Loucy (cell line): Measurements from ENCODE around the gene ARHGAP40.

Source experiments
- EZH2phosphoT487 ChIP-seq: fragments of 200-600 bp; IDR thresholded peaks from 2 replicates; pipeline ENCODE4 v1.6.1; 2018; ENCODE audit warnings: antibody characterized with exemption, mild to moderate bottlenecking, moderate library complexity, borderline replicate concordance
- TF ChIP-seq, protein P1 (sequence below): fragments of 200-600 bp; sonication (generic); conservative IDR thresholded peaks from 2 replicates; pipeline ENCODE4 v1.5.1; 2014; ENCODE audit warnings: mild to moderate bottlenecking, antibody characterized with exemption, low read length

DNA sequence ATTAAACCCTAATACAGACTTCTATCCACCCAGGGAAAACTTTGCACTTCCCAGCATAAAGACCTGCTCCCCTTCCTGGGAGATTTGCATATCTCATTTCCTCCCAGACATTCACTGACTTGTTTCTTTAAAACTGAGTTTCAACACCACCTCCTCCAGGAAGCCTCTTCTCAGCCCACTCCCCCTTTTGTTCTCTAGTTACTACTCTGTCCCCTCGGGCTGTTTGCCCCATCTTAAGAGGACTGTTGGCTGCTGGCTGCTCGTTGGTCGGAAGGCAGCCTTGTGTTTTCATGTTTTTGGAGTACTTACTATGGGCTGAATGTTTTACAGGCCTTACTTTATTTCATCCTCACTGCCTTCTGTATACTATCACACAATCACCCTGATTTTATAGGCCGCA lies 6.6 kb downstream of the ARHGAP40 start:
- TF ChIP-seq, protein P1, sequence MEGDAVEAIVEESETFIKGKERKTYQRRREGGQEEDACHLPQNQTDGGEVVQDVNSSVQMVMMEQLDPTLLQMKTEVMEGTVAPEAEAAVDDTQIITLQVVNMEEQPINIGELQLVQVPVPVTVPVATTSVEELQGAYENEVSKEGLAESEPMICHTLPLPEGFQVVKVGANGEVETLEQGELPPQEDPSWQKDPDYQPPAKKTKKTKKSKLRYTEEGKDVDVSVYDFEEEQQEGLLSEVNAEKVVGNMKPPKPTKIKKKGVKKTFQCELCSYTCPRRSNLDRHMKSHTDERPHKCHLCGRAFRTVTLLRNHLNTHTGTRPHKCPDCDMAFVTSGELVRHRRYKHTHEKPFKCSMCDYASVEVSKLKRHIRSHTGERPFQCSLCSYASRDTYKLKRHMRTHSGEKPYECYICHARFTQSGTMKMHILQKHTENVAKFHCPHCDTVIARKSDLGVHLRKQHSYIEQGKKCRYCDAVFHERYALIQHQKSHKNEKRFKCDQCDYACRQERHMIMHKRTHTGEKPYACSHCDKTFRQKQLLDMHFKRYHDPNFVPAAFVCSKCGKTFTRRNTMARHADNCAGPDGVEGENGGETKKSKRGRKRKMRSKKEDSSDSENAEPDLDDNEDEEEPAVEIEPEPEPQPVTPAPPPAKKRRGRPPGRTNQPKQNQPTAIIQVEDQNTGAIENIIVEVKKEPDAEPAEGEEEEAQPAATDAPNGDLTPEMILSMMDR, result no peak
- no peak for TF ChIP-seq EZH2phosphoT487
